Epithelial cell of esophagus (primary cell): Measurements from ENCODE around the gene RGS12.

Source experiments
- DNase-seq: peaks from one replicate; pipeline ENCODE4 v3.0.0; 2010; ENCODE audit warnings: low read depth
- H3K4me3 ChIP-seq: 2 replicates; pipeline ENCODE4 v1.5.1; 2011; ENCODE audit warnings: mild to moderate bottlenecking, low read length, control low read depth
- CTCF ChIP-seq: IDR thresholded peaks from 2 replicates; pipeline ENCODE4 v1.5.1; 2011; ENCODE audit warnings: low read depth, mild to moderate bottlenecking, low read length, control low read depth, inconsistent platforms; ENCODE audit not compliant: insufficient read depth; ENCODE audit errors: missing control alignments

The RGS12 gene

GRCh38 chr4:3255611-3256186, 37.1 kb upstream of the RGS12 start:
- TF ChIP-seq CTCF: no peak
- no peak for DNase-seq

GRCh38 chr4:3256230-3257102, 36.4 kb upstream of the RGS12 start:
- TF ChIP-seq CTCF: no peak
- no peak overlapping the region for H3K4me3 ChIP-seq
- no peak for DNase-seq

More at GRCh38 chr4:3255611-3256186, 37.1 kb upstream of the RGS12 start:
- H3K4me3 ChIP-seq: no peak overlapping the region

GRCh38 chr4:3257103-3257555, 35.7 kb upstream of the RGS12 start:
- DNase-seq: peak; percentile 57
- TF ChIP-seq CTCF: no peak
- no peak overlapping the region for H3K4me3 ChIP-seq

- no peak for TF ChIP-seq CTCF
- no peak overlapping the region for H3K4me3 ChIP-seq
- peak; percentile 87 for DNase-seq
Measured at GRCh38 chr4:3257556-3258482, 35.0 kb upstream of the RGS12 start.

GRCh38 chr4:3261411-3262207, 31.2 kb upstream of the RGS12 start:
- no peak for TF ChIP-seq CTCF
- DNase-seq: no peak
- no peak overlapping the region for H3K4me3 ChIP-seq
